GM19351 (cell line): ENCODE results near the gene PDE8A.
"Not testable (repeated sequence)": the region's sequence is repeated elsewhere in the genome, so short reads cannot be mapped to it uniquely, and the experiment has no call there.

ENCODE experiments used
- ATAC-seq: cut with Tn5 transposase; IDR thresholded peaks from one replicate; pipeline ENCODE4 v1.9.1; 2021; ENCODE audit warnings: mild to moderate bottlenecking, moderate library complexity; ENCODE audit not compliant: unreplicated experiment

PDE8A gene

DNA sequence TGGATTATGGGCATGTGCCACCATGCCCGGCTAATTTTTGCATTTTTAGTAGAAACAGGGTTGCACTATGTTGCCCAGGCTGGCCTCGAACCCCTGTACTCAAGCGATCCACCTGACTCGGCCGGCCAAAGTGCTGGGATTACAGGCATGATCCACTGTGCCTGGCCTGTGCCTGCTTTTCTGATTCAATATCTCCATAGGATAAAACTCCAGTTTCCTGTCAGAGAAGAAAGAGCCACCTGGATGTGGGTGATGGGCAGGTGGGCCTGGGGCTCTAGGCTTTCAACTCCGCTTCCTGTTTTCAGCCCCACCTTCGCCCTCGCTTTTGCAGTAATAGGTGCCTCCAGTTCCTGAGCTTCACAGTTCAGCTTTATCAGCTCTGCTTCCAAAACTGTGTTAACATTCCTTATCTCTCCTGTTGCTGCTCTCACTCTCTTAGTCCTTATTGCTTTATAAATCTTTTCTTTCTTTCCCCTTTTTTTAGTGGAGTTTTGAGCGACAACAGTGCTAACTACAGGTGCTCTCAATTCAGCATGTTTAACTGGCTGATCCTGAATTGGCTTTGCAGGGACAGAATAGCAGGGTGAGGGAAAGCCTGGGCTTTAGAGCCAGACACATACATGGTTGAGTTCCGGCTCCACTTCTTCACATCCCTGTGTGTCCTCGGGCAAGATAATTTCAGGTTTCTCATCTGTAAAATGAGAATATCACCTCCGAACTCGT is 21.1 kb upstream of the PDE8A start:
- ATAC-seq, result no peak

DNA sequence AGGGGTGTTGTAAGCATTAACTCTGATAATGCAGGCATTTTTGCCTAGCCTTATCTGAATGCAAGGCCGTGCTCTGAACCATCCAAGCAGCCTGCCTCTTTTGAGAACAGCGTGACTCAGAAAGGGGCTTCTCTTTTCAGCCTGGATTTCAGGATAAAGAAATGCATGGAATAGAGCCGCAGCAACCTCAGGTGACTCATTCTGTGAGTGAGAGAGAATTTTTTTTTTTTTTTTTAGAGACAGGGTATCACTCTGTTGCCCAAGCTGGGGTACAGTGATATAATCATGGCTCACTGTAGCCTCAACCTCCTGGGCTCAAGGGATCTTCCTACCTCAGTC is 20.6 kb upstream of the PDE8A start:
- no peak for ATAC-seq

DNA sequence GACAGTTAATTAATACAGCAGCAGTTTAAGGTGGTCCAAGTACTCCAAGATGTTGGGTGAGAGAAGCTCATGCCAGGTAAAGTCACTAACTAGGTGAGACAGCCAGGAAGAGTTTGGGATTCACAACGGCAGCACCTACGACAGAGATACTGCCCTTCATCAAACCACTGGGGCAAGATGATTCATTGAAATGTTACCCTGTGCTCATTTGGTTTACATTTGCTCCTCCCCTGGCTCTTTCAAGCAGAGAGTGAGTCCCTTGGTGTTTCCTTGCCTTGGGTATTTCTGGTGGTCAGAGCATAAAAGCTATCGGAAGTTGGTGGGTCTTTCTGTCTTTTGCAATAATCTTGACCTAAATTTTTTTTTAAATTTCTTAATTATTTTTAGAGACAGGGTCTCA is 19.9 kb upstream of the PDE8A start:
- no peak for ATAC-seq

DNA sequence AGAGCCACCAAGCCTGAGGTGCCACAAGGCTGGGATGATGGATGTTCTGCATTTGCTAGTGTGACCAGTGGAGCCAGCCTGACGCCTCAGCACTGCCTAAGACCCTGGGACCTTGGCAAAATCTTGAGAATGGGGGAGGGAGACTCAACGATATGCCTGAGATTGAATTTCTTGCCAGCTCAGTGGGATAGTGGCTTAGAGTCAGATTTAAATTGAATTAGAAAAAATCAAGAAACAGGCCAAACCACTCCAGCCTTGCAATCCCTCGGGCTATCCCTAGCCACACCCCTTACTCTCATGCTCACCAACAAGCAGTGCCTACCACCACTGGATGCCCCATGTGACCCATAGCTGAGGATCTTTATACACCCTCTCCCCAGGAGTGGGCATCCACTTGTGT is 18.7 kb upstream of the PDE8A start:
- ATAC-seq, result no peak

DNA sequence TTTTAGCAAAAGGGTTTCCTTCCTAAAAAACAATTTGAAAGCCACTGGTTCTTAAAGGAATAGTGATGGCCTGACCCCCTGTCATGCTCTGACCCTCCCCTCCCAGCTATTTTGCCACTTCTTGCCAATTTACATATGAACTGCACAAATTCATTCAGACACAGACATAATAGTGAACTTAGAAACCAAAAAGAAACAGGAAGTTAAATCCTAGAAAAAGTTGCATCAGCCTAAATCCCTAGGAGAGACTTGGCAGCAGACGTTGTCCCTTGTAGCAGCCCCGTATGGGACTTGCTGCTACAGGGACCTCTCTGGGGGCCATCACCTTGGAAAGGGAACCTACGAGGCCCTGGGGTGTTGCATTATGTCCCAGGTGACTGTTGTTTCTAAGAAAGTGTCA is 14.3 kb upstream of the PDE8A start:
- no peak for ATAC-seq

DNA sequence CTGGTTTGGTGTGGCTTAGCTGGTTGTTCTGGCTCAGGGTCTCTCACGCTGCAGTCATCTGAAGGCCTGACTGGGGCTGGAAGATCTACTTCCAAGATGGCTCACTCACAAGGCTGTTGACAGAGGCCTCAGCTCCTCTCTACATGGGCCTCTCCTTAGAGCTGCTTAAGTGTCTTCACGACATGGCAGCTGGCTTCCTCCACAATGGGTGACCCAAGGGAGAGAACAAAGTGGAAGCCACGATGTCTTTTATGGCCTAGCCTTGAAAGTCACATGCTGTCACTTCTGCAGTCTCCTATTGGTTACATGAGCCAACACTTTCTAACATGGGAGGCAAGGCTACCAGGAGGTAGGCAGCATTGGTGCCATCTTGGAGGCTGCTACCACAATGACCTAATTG is 13.4 kb upstream of the PDE8A start:
- no peak for ATAC-seq

DNA sequence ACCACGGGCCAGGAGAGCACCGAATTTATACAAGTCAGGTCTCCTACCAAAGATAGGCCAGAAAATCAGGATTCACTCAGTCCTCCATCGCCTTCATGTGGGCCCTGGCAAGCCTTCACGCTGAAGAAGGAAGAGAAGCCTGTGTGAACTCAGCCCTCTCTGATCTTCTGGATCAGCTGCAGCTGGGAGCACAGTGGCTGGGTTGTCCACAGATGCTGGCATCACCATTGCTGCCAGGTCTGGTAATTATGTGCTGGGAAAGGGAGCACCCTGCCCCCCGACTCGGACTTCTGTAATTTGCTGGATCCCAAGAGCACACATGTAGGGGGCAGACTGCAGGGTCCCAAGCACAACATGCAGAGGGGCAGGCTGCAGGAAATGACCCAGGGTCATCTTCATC is 12.4 kb upstream of the PDE8A start:
- no peak for ATAC-seq

DNA sequence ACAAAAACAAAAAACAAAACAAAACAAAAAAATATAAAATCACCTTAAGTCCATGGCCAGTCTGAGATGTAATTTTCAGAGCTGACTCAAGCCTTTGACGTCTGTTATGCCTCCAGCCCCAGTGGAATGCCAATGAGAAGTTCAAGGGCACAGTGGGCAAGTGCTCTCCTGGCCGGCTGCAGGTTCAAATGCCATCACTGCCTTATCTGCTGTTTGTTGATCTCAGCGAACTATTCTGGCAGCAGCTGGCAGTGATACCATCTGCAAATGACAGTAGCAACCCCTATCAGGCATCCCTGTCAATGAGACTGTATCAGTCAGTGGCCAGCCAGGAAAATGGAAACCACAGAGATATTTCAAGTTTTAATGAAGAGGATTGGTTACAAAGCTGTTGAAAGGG is 10.8 kb upstream of the PDE8A start:
- ATAC-seq, result no peak

DNA sequence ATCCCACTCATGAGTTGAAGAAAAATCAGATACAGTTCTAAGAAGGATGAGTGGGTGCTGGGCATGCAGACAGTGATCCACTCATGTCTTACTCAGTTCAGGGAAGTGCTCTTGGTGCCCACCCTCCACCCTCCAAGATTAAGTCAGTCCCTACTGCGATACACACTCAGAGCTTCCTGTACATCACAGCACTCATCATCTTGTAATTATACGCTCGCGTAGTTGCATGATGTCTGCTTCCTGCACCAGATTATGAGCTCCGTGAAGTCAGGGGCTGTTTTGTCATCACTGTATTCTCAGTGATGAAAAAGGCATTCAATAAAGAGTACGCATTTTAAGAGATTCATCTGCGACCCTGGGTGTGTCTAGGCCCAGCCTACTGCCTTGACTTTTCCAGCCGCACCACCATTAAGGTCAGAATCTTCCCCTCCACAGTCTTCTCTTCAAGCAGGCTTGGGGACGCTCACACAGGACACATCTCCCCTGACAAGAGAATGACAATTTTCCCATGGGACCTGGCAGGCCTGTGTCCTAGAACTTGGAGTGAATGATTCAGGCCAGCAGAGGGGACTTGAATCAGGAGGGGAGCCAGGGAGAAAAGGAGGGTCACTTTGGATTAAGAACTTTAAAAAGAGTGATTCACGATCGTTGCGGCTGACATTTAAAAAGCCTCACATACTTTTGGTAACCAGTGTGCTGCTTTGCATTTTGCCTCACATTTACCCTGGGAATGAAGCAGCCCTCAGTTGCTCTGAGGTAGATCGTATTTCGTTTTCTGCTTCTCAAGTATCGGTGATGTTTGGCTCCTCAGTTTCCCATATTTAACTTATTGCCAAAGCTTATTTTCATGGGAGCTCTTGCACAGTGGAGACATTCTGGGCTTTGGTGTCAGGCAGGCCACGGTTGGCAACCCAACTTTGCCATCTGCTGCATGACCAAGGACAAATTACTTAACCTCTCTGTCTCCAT is 7.9 kb upstream of the PDE8A start:
- ATAC-seq, result no peak

DNA sequence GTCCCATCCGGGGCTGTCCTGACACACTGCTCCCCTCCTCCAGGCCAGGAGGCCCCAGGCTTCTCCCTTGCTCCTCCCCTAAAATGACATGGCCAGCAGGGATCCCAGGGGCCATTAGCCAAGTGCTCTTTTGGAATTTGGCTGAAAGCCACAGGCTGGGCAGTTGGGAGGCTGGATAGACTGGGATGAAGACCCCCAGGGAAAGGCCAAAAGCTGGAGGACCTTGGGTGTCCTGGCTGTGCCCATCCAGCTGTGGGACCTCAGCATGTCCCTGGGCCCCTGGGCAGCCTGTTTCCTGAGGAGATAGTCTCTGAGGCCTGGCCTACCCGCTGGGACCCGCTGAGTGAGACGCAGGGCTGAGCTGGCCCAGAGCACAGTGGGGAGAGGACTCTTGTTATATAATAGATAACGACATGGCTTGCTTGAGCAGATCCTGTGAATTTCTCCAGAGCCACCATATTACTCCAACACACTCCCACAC is 5.7 kb upstream of the PDE8A start:
- no peak for ATAC-seq

DNA sequence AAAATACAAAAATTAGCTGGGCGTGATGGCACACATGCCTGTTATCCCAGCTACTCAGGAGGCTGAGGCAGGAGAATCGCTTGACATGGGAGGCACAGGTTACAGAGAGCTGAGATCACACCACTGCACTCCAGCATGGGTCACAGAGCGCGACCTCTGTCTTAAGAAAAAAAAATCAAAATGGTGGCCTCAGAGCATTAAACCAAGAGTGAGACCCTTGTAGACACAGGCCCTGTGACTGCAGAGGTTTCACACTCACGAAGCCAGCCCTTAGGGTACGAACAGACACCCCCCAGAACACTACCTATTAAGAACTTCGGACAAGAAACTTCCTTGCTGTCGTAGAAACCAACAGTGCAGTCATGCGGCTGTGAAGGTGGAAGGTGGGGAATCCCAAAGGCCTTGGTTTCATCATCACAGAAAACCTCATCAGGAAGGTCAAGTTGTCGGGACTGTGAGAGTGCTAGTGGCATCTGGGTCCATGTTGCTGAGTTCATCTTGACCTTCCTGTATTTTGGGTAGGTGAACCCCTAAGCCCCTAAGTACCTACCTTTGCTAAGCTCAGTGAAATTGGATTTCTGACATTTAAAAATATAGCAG is 4.8 kb upstream of the PDE8A start:
- ATAC-seq, result no peak

DNA sequence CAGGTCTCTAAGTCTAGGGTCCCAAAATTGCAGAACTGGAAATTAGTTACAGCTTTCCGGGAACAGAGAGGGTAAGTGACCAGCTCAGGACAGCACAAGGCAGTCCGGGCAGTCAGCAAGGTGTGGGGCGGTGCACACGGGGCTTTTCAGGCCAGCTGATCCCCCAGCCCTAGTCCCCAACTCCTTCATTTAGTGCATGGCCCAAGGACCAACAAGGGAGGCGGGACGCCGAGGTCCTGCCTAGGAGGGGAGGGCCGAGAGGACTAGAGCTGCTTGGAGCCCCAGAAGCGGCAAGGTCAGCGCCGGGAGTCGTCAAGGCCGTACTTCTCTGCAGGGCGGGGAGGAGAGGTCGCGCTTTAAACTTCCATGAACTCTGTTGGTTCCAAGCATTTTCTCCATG is 2.0 kb upstream of the PDE8A start:
- no peak for ATAC-seq

DNA sequence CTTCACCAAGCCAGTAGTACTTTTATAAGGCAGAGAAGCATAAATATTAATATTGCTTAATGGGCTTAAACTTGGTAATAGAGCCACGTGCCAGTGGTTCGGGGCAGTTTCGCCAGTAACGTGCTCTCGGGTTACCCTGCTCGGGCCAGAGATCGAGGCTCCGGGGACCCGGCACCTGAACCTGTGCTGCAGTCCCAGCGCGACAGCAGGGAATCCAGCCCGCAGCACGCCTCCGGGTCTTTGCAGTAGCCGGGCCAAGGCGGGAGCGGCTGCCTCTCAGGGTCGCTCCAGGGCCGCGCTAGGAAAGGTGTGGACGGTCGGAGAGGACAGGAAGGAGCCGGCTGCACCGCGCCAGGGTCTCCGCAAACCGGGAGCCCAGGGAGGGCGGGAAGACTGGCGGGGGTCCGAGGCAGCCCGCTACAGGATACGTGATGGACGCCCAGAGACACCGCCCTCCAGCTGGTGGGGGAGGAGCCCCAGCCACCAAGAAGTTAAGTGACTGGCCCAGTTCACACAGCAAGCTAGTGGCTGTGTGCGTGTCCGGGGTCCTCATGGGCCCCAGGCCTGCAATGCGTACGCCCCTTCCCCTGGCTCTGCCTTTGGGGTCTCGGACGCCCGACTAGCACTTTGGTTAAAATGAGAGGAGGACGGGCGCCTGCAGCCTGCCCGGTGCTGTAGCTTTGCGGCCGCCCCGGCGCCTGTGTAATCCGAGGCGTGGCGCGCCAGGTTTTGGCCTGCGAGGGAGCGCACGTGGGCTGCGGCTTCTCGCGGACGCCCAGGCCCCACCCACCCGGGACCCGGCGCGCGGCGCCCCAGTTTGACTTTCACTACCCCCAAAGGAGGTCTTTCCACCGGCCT is 1.2 kb upstream of the PDE8A start:
- peak; percentile 56 for ATAC-seq

DNA sequence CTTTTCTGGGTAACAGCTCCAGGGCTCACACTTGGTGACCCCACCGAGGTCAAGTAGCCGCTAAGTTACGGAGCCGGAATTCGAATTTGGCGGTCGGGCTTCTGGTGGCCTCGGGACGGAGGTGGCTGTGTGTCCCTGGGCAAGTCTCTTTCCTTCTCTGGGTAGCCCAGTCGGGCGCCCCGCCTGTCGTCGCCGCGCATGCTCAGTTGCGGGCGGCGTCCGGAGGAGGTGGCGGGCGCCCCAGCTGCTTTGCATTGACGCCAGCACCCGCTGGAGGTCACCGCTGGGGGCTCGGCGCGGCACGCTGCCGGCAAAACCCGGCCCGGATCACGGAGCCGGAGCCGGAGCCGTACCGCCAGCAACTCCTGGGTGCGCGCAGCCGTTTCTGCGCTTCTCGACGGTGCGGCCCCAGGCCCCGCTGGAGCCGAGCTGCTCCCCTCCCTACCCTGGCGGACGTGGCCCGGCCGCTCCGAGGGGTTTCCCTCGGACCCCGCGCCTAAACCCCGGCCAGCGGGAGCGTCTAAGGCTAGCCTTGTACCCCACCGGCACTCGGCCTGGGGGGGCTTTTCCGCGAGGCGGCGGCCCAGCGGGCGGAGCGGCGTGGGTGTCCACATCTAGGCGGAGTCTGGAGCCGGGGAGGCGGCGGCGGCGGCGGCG is 474 bp upstream of the PDE8A start:
- ATAC-seq, result peak; percentile 65

DNA sequence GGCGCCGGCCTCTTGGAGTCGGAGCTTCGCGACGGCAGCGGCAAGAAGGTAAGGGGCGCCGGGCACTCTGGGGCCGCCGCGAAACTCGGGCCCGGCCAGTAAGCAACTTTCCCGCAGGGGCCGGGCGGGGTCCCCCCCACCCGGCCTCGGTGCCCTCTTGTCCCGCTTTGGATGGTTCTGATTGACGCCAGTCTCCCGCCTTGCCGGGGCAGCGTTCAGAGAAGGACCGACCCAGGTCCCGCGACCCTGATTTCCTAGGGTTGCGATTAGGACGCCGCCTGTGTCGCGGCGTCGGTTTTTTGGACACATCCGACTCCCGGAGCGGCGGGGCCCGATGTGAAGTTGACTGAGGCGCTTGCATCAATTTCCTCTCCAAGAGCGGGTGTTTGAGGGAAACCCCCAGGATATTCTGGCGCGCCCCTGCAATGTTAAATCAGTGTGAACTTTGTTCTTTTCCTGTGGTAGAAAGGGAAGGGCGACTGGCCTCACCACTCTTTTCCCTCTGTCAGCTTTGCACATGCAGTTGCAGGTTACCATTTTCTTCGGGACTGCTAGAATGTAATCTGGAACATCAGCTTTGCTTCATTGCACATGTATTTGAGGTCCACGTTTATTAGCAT is 755 bp downstream of the PDE8A start:
- no peak for ATAC-seq

DNA sequence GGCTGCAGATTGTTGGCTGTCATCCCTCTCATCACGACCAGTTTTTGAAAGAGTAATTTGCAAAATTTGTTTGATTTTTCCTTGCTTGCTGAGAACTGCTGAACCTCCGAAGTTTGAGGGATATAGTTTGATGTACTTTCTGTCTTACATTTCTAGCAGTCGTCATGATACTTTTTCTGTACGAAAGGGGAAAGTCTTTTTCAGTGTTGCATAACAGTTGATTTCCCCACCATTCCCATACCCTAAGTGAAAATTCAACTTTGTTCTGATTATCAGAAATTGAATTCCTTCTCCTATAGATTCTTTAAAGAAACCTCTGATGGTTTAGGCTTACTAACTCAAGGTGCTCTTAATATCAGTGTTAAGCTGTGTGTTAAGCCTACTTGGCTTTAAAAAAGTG is 1.6 kb downstream of the PDE8A start:
- no peak for ATAC-seq

DNA sequence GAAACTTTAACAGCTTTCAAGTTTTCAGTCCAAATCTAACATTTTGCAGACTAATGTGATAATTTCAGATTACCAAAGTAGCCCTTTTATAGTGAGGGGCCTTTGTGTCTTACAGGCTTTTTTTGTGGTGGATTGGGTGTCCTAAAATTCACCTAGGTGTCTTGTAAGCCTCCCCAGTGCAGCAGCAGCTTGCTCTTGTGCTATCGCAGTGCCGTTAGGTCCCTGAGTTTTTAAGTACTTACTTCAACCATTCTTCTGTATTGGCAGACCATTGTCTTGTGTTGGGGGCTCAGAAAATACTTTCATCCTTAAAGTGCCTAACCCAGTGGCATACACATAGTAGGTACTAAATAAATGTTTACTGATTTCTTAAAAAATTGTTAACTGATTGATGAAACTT is 2.1 kb downstream of the PDE8A start:
- no peak for ATAC-seq

DNA sequence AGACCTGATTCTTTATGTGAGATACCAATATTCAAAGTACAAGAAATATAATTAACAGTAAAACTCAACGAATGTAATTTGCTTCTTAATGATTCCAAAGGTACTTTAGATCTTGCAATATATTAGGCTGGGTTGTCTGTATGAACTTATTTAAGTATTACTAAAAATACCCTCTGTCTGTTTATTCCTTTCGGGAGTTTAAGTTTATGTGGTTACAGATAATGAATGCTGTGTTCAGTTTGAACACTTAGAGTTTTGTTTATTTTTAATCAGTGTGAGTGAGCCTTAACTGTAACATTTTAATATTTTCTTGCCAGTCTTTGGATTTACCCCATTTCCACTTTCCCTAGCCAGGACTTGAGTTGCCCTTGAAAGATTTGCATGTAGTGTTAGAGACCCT is 3.5 kb downstream of the PDE8A start:
- no peak for ATAC-seq

DNA sequence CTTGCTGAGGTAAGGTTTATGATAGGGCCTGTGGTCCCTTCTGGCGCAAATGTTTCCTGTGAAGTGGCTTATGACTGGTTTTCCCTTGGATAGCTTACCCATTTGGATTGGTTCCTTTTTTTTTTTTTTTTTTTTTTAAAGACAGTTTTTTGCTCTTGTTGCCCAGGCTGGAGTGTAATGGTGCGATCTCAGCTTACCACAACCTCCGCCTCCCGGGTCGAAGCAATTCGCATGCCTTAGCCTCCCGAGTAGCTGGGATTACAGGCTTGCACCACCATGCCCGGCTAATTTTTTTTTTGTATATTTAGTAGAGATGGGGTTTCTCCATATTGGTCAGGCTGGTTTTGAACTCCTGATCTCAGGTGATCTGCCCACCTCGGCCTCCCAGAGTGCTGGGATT is 5.7 kb downstream of the PDE8A start:
- not testable (repeated sequence) for ATAC-seq
